ENCODE results near the gene ATP2A3. TPM values are rescaled to one million over a fixed set of nuclear protein-coding genes. Genes with fewer than 3 reads are reported as not detected.
A peak's percentile ranks its signal among the peaks of the same experiment; 100 is the strongest.

ATP2A3 gene
- total and polyA plus RNA-seq, 5 donors: 7.9 to 16.6 (median 14.4) TPM

GRCh38 chr17:3943240-3943891 is 20.9 kb downstream of the ATP2A3 start:
- H3K4me3 ChIP-seq (ENCODE audit: low read length): no peak overlapping the region
- ATAC-seq: no peak
- intact Hi-C loops (cut with DNase I): no loop called here

GRCh38 chr17:3940965-3941698 is 23.1 kb downstream of the ATP2A3 start:
- peak in 2 of 3 donors; percentile 40 to 52 for DNase-seq
- H3K27me3 ChIP-seq (ENCODE audit: control insufficient read depth, insufficient read depth): no peaks in the 10 kb centered on the region

More at GRCh38 chr17:3943240-3943891, 20.9 kb downstream of the ATP2A3 start:
- Histone ChIP-seq H3K9me3 (ENCODE audit: control insufficient read depth, low read length) (no peaks in the 10 kb centered on the region), H3K27me3 (ENCODE audit: control insufficient read depth, insufficient read depth) (no peaks in the 10 kb centered on the region), H3K4me1 (ENCODE audit: control insufficient read depth, insufficient read depth, low read length) (no peaks in the 10 kb centered on the region), H3K27ac (ENCODE audit: low read length) (no peak overlapping the region)
- WGBS: 84% methylated on average over 23 of the region's 23 CpGs
- DNase-seq: peak in 2 of 3 donors; percentile 37 to 64

GRCh38 chr17:3937359-3937758 is 26.9 kb downstream of the ATP2A3 start:
- Histone ChIP-seq H3K4me3 (ENCODE audit: low read length) (no peak overlapping the region), H3K27me3 (ENCODE audit: control insufficient read depth, insufficient read depth) (no peaks in the 10 kb centered on the region), H3K4me1 (ENCODE audit: control insufficient read depth, insufficient read depth, low read length) (no peaks in the 10 kb centered on the region), H3K27ac (ENCODE audit: low read length) (no peak overlapping the region), H3K9me3 (ENCODE audit: control insufficient read depth, low read length) (no peaks in the 10 kb centered on the region)
- intact Hi-C loops (cut with DNase I): loop anchor here in 3 of 4 donors (5.0 to 10.0 kb wide), 3 partner anchors 65 to 70 kb away; no protein-coding TSS in a partner anchor
- ATAC-seq: no peak
- 96% methylated on average over 17 of the region's 17 CpGs for WGBS
- DNase-seq: peak in 2 of 3 donors; percentile 20 to 37

More at GRCh38 chr17:3940965-3941698, 23.1 kb downstream of the ATP2A3 start:
- H3K27ac ChIP-seq (ENCODE audit: low read length): no peak overlapping the region
- no peaks in the 10 kb centered on the region for H3K4me1 ChIP-seq (ENCODE audit: control insufficient read depth, insufficient read depth, low read length)
- intact Hi-C loops (cut with DNase I): no loop called here
- ATAC-seq: no peak
- no peak overlapping the region for H3K4me3 ChIP-seq (ENCODE audit: low read length)
- H3K9me3 ChIP-seq (ENCODE audit: control insufficient read depth, low read length): no peaks in the 10 kb centered on the region
- 95% methylated on average over 48 of the region's 48 CpGs for WGBS

- DNase-seq (peak in 1 of 3 donors; percentile 20), ATAC-seq (no peak)
- intact Hi-C loops (cut with DNase I): loop anchor here (2.0 to 10.0 kb wide), 4 partner anchors 66 to 71 kb away; no protein-coding TSS in a partner anchor
- 95% methylated on average over 9 of the region's 9 CpGs for WGBS
- Histone ChIP-seq H3K9me3 (ENCODE audit: control insufficient read depth, low read length) (no peaks in the 10 kb centered on the region), H3K27me3 (ENCODE audit: control insufficient read depth, insufficient read depth) (no peaks in the 10 kb centered on the region), H3K4me1 (ENCODE audit: control insufficient read depth, insufficient read depth, low read length) (no peaks in the 10 kb centered on the region), H3K4me3 (ENCODE audit: low read length) (no peak overlapping the region), H3K27ac (ENCODE audit: low read length) (no peak overlapping the region)
These were observed 28.3 kb downstream of the ATP2A3 start for GRCh38 chr17:3935825-3936355.

GRCh38 chr17:3935140-3935542 is 29.1 kb downstream of the ATP2A3 start:
- Histone ChIP-seq H3K4me3 (ENCODE audit: low read length) (no peak overlapping the region), H3K27me3 (ENCODE audit: control insufficient read depth, insufficient read depth) (no peaks in the 10 kb centered on the region), H3K4me1 (ENCODE audit: control insufficient read depth, insufficient read depth, low read length) (no peaks in the 10 kb centered on the region), H3K27ac (ENCODE audit: low read length) (no peak overlapping the region), H3K9me3 (ENCODE audit: control insufficient read depth, low read length) (no peaks in the 10 kb centered on the region)
- peak; percentile 70 to 89 (median 87) for DNase-seq
- peak; percentile 89 to 93 for ATAC-seq
- 22% methylated on average over 10 of the region's 10 CpGs for WGBS
- intact Hi-C loops (cut with DNase I): loop anchor here (2.0 to 10.0 kb wide), 4 partner anchors 67 to 72 kb away; no protein-coding TSS in a partner anchor

- Histone ChIP-seq H3K27me3 (ENCODE audit: control insufficient read depth, insufficient read depth) (no peaks in the 10 kb centered on the region), H3K27ac (ENCODE audit: low read length) (no peak overlapping the region), H3K9me3 (ENCODE audit: control insufficient read depth, low read length) (no peaks in the 10 kb centered on the region), H3K4me1 (ENCODE audit: control insufficient read depth, insufficient read depth, low read length) (peaks cover 4% of the 10 kb centered on the region), H3K4me3 (ENCODE audit: low read length) (no peak overlapping the region)
- DNase-seq (no peak), ATAC-seq (no peak)
- WGBS: 93% methylated on average over 1 of the region's 1 CpG
- intact Hi-C loops (cut with DNase I): loop anchor here in 1 of 4 donors (10.0 kb wide), 1 partner anchor 75 kb away; no protein-coding TSS in a partner anchor
These were observed 34.5 kb downstream of the ATP2A3 start for GRCh38 chr17:3929764-3930163.

GRCh38 chr17:3929181-3929580 is 35.1 kb downstream of the ATP2A3 start:
- ATAC-seq (peak in 1 of 2 donors; percentile 6), DNase-seq (peak in 2 of 3 donors; percentile 37 to 48)
- Histone ChIP-seq H3K27me3 (ENCODE audit: control insufficient read depth, insufficient read depth) (no peaks in the 10 kb centered on the region), H3K9me3 (ENCODE audit: control insufficient read depth, low read length) (no peaks in the 10 kb centered on the region), H3K4me3 (ENCODE audit: low read length) (no peak overlapping the region), H3K4me1 (ENCODE audit: control insufficient read depth, insufficient read depth, low read length) (peaks cover 4% of the 10 kb centered on the region), H3K27ac (ENCODE audit: low read length) (no peak overlapping the region)
- intact Hi-C loops (cut with DNase I): no loop called here
- WGBS: 93% methylated on average over 12 of the region's 12 CpGs

- H3K4me3 ChIP-seq (ENCODE audit: low read length): no peak overlapping the region
- peak in 2 of 3 donors; percentile 29 to 41 for DNase-seq
- intact Hi-C loops (cut with DNase I): no loop called here
- no peak for ATAC-seq
- H3K4me1 ChIP-seq (ENCODE audit: control insufficient read depth, insufficient read depth, low read length): peaks cover 4% of the 10 kb centered on the region
- WGBS: 93% methylated on average over 16 of the region's 16 CpGs
- H3K27me3 ChIP-seq (ENCODE audit: control insufficient read depth, insufficient read depth): no peaks in the 10 kb centered on the region
- no peak overlapping the region for H3K27ac ChIP-seq (ENCODE audit: low read length)
- no peaks in the 10 kb centered on the region for H3K9me3 ChIP-seq (ENCODE audit: control insufficient read depth, low read length)
These were observed 35.8 kb downstream of the ATP2A3 start for GRCh38 chr17:3928406-3928805.

- peak in 2 of 3 donors; percentile 59 to 69 for DNase-seq
- H3K9me3 ChIP-seq (ENCODE audit: control insufficient read depth, low read length): no peaks in the 10 kb centered on the region
- 69% methylated on average over 15 of the region's 15 CpGs for WGBS
- no peak overlapping the region for H3K27ac ChIP-seq (ENCODE audit: low read length)
- H3K27me3 ChIP-seq (ENCODE audit: control insufficient read depth, insufficient read depth): no peaks in the 10 kb centered on the region
- ATAC-seq: peak; percentile 10 to 34
- no peak overlapping the region for H3K4me3 ChIP-seq (ENCODE audit: low read length)
- intact Hi-C loops (cut with DNase I): no loop called here
- H3K4me1 ChIP-seq (ENCODE audit: control insufficient read depth, insufficient read depth, low read length): peaks cover 4% of the 10 kb centered on the region
These were observed 36.5 kb downstream of the ATP2A3 start for GRCh38 chr17:3927628-3928340.

- ATAC-seq (peak in 1 of 2 donors; percentile 21), DNase-seq (peak in 2 of 3 donors; percentile 34 to 35)
- Histone ChIP-seq H3K27me3 (ENCODE audit: control insufficient read depth, insufficient read depth) (no peaks in the 10 kb centered on the region), H3K9me3 (ENCODE audit: control insufficient read depth, low read length) (no peaks in the 10 kb centered on the region), H3K4me3 (ENCODE audit: low read length) (no peak overlapping the region), H3K27ac (ENCODE audit: low read length) (no peak overlapping the region), H3K4me1 (ENCODE audit: control insufficient read depth, insufficient read depth, low read length) (peaks cover 4% of the 10 kb centered on the region)
- 85% methylated on average over 16 of the region's 16 CpGs for WGBS
- intact Hi-C loops (cut with DNase I): no loop called here
These were observed 37.2 kb downstream of the ATP2A3 start for GRCh38 chr17:3926860-3927627.
